Upper lobe of left lung (tissue), 4 donors: Measurements from ENCODE around the gene BTBD9.

ENCODE experiments used
- EP300 ChIP-seq, 4 donors: sonication (generic); formaldehyde crosslinking; IDR thresholded peaks; one replicate each; pipeline ENCODE4 v1.5.1; 2017; ENCODE audit warnings: antibody characterized with exemption in 4 of 4, control low read depth in 2 of 4
- POLR2AphosphoS5 ChIP-seq, 2 donors: sonication (generic); formaldehyde crosslinking; IDR thresholded peaks; one replicate each; pipeline ENCODE4 v1.5.1; 2017; ENCODE audit warnings: antibody characterized with exemption in 2 of 2
- TF ChIP-seq, protein P1 (sequence below), 6 experiments: fragments of 450-650 bp in 4 of 6; fragments of 200-600 bp in 2 of 6; sonication (generic) in 2 of 6; IDR thresholded peaks; one replicate each; pipeline ENCODE4 v1.5.1; 2016 to 2019; ENCODE audit warnings: antibody characterized with exemption in 6 of 6

DNA sequence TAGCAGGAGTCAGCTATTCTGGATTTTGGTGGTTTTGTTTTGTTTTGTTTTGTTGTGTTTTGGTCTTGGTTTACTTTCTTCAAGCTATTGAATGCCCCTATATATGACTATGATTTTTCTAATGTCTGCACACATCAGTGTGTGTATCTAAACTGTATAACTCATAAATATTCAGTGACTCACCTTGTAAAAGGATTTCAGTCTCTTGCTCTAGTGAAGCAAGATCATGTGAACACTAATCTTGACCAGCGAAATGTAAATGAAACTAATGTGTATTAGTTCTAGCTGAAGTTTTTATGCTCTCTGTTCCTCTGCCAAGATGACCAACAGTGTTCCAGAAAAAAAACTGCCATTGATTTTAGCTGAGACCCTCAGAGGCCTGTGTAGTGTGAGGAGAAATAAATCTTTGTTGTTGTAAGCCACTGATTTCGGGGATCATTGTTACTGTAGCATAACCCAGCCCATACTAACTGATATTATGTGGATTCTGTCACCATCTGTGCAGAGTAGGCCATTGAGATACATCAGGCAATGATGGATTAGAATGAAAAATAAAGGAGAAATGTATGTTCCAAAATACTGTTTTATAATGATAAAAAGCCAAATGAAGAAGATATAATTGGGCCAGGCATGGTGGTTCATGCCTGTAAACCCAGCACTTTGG, 11.5 kb upstream of the BTBD9 start:
- TF ChIP-seq, protein P1, sequence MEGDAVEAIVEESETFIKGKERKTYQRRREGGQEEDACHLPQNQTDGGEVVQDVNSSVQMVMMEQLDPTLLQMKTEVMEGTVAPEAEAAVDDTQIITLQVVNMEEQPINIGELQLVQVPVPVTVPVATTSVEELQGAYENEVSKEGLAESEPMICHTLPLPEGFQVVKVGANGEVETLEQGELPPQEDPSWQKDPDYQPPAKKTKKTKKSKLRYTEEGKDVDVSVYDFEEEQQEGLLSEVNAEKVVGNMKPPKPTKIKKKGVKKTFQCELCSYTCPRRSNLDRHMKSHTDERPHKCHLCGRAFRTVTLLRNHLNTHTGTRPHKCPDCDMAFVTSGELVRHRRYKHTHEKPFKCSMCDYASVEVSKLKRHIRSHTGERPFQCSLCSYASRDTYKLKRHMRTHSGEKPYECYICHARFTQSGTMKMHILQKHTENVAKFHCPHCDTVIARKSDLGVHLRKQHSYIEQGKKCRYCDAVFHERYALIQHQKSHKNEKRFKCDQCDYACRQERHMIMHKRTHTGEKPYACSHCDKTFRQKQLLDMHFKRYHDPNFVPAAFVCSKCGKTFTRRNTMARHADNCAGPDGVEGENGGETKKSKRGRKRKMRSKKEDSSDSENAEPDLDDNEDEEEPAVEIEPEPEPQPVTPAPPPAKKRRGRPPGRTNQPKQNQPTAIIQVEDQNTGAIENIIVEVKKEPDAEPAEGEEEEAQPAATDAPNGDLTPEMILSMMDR (IDR thresholded peaks at IDR 0.05), result no peak
- TF ChIP-seq EP300 (IDR thresholded peaks at IDR 0.05) (no peak), POLR2AphosphoS5 (IDR thresholded peaks at IDR 0.05) (no peak)
